HG03103 (cell line): ENCODE data around the gene GRIP2.

ENCODE experiments used
- ATAC-seq: cut with Tn5 transposase; IDR thresholded peaks from one replicate; pipeline ENCODE4 v1.9.1; 2021; ENCODE audit warnings: low read depth; ENCODE audit not compliant: unreplicated experiment

The GRIP2 gene

DNA sequence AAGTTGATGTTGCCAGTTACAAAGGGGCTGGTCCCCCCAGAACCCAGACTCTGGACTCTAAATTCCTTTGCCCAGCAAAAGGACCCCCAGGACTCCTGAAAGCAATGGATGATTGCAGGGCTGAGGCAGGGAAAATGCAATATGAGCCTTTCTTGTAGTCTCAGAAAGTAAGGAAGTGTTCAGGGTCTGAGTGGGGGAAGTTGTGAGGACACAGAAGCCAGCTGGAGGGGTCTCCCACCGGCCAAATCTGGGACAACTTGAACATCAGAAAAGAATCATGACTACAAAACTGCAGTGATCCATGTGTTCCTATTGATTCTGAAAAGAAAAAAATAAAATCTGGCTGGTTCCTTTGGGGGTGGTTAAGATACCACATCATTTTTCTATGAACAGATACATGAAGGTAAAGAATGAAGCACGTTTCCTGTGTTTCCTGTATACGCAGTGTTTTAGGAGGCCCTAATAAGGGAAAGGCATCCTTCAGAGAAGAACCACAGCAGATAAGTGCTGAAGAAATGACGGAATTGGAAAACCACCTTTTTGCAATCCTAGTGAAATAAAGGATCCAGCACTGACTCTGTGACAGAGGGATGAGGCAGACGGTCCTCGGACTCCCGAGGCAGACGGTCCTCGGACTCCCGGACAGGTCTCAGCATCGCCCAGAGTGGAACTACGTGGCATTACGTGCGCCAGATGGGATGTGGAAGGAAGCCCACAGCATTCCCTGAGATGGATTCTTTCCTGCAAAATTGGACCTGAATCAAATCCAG lies 22.2 kb upstream of the GRIP2 start:
- ATAC-seq: no peak

DNA sequence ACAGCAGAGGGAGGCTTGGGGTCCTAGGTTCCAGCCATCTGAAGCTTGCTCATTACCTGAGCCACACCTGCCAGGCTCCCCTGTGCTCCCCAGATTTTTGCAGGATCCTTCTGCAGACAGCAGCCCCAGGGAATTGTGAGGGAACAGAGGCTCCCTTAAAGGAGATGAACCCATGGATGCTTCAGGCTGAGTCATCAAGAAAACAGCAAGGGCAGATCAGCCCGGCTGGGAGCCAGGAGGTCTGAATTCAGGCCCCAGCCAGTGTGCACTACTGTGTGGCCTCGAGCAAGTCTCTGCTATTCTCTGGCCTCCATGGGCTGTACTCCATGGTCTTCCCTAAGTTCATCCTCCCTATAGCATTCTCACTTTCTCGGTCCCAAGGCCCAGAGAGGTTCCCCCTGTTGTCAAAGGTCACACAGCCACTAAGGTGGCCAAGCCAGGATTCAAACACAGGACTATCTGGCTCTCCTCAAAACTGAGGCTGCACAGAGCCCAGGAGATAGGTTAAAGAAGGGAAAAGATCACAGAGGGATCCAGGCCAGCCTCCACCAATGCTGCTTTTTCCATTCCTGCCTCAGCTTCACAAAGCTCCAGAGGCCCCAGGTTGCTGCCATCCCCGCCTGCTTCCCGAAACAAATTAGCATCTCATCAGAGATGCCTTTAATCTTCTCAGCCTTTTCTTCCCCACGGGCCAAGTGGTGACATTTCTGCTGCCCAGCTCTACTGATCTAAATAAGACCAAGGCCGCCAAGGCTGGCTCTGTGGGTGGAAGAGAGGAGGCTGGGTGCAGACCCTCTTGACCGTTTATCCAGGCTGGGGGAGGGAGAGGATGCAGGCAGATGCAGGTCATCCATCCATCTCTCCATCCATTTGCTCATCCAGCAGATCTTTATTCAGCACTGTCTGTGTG lies 21.2 kb upstream of the GRIP2 start:
- ATAC-seq: no peak

DNA sequence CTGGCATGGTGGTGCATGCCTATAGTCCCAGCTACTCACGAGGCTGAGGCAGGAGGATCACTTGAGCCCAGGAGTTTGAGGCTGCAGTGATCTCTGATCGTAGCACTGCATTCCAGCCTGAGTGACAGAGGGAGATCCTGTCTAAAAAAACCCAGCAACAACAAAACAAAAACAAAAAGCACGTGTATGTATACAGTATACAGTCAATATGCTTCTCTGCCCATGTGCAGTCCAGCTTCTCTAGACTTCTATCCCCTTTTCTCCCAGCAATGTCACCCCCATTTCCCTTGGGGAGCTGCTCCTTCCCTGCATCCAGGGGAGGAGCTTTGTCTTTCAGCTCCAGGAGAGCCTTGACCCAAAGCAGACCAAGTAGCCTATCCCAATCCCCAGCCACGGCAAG lies 20.0 kb upstream of the GRIP2 start:
- ATAC-seq: no peak

DNA sequence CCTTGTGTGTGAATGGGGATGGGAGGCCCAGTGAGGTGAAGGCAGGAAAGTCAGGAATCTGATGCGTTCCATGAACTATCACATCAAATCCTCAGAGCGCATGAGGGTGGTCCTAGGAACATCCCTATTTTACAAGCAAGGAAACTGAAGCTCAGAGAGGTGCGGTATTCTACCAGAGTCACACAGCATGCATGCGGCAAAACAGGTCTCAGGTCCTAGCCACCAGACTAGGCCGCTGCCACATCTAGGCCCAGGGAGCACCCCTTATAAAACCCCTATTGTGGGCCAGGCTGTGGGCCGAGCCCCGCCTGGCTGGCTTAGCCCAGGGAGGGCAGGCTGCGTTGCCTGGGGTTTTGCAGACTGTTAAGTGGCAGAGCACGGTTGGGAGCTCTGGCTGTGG lies 17.9 kb upstream of the GRIP2 start:
- ATAC-seq: no peak

DNA sequence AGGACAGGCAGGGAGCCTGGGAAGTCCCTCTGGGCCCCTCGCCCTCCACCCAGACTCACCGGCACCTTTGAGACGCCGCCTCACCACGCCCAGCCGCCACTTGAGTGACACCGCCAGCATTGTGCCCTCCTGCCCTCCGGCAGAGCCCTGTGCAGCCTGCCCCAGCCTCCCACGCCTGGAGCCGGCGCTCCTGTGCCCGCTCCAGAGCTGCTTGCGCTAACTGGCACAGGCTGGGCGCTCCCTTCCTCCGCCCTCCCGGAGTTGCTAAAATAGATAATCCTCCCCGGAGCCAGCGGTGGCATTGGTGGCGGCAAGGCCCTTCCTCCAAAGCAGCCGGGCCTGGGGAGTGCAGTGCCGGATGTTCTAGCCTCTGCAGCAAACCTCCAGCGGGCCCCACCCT lies 15.7 kb upstream of the GRIP2 start:
- ATAC-seq: no peak

DNA sequence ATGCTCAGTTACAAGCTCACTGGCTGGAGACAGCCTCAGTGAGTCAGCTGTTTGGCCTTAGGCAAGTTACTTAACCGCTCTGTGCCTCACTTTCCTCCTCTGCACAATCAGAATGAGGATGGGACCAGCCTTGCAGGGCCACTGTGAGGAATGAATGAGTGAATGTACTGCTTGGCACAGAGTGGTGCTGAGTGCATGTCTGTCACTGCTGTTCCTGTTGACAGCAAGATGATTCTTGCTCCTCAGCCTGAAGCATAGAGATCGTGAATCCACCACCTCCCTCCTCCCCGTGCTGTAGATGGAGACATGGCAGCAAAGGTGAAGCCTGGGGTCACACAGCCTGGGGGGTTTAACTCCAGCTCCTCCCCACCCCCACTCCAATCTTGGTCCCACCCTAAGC lies 14.6 kb upstream of the GRIP2 start:
- no peak for ATAC-seq

DNA sequence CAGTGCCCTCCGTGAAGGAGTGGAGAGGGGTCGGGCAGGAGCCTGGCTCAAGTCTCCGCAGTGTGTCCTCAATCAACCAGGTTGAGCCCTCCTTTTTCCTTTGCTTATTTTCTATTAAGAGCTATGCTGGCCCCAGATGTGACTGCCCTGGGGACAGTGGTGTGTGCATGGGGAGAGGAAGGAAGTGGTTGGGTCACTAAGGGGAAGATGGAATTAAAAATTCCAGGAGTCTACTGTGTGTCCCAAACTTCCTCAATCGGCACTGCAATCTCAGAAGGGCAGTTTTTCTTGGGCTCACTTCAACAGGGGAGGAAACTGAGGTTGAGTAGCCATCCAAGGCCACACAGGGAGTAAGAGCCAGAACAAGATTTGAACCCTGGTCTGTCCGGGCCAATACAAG lies 13.7 kb upstream of the GRIP2 start:
- ATAC-seq: no peak

DNA sequence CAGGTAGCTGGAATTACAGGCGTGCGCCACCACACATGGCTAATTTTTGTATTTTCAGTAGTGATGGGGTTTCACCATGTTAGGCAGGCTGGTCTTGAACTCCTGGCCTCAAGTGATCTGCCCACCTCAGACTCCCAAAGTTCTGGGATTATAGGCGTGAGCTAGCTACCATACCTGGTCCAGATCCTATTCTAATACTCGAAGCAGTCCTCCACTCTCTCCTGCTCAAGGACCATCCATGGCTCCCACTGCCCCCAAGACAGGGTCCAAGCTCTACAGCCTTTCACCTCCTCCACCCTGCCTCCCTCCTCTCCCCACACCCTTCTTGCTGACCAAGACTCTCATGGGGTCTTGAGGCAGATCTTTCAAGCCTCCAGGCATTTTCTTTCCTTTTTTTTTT lies 12.6 kb upstream of the GRIP2 start:
- no peak for ATAC-seq

DNA sequence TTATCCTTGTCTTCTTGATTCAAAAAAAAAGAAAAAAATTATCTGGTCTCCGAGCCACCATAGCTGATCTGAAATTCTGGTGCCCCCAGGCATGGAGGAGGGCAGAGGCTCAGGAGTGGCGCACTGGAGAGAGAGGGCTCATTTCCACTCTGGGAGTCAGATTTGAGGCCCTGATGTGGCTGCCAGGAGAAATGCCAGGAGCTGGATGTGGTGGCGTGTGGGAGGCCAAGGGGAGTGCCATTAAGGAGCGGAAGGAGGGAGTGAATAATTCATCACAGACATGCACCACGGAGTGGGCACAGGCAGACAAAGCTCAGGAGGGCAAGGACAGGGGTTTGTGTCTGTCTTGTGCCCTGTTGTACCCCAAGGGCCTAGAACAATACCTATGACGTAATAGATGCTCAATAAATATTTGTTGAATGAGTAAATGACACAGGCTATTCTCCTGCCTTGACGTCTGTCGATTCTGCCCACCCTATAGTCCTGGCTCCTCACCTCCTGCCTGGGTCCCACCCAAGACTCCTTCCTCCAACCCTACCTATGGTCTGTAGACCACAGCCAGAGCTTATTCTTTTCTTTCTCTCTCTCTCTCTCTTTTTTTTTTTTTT lies 12.0 kb upstream of the GRIP2 start:
- no peak for ATAC-seq

DNA sequence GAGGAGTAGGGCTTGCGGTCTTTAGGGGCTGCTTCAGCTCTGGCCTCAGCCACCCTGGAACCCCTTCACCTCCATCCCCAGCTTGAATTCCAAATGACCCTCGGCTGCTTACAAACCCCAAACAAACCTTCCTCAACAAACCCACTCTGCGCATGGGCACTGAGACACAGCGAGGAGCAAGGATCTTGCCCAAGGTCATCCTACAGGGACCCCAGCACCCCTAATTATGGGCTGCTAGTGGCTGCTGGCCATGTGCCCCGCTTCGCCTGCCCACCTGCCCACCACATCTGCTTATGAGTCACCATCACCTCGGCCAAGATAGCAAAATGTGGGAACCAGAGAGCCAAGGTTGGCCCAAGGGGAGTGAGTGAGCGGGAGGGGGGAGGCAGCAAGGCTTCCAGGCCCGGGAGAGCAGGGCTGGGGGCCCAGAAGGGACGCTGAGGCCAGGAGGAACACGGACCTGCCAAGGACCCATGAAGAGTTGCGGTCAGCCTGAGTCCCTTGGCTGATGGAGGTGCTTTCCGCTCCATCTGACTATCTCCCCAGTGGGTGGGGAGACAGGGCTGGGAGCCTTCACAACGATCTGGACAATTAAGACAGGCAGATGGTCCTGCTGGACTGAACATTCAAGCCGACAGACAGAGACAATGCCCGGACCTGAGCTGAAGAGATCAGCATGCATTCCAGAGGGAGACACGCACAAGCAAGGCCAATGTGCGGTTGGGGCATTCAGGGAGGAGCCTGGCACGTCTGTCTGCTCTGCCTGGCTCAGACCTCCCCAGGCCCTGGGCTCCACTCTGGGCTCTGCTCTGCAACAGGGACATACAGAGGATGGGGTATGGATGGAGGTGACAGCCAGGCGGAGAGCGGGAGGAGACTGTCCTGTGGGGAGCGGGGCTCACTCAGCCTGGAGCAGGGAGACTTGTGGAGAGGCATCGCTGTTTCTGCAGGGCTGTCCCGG lies 10.8 kb upstream of the GRIP2 start:
- no peak for ATAC-seq

DNA sequence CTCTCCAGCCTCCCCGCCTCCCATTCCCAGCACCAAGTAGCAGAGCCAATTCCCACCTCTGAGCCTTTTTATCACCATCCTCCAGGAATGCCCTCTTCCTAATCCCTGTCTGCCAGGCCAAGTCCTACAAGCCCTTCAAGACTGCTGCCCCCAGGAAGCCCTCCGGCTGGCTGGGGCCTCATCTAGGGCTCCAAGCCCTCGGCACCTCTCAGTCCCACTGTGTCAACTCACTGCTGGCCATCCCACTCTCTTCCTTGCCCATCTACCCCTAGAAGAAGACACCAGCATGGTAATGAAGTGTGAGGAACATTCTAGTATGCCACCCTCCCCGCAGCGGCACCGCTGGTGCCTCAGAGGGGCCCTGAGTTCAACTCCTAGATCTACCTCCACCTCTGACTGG lies 10.0 kb upstream of the GRIP2 start:
- ATAC-seq: no peak

DNA sequence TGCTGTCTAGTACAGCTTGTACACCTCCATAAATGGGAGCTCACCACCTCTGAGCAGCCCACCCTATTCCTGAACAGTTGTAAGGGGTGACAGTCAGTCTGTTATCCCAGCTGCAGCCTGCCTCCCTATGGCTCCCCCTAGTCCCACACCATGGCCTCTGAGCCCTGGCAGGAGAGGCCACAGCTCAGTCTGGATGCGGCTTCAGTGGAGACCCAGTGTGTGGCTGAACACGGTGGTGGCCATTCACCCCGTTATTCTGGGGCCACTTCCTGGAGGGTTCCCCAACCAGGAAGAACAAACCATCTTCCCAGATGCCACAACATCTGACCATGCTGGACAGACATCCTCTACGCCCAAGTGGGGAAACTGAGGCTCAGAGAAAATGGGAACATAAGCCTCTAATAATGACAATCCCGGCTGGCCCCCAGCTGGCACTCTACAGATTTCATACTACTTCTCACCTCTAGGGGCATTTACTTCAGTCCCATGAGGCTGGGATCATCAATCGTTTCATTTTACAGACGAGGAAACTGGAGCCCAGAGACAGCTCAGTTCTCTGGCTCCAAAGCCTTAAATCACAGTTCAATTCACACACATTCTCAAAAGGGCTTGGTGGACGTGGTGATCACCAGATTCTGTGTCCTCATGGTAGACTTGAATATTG lies 9.2 kb upstream of the GRIP2 start:
- no peak for ATAC-seq

DNA sequence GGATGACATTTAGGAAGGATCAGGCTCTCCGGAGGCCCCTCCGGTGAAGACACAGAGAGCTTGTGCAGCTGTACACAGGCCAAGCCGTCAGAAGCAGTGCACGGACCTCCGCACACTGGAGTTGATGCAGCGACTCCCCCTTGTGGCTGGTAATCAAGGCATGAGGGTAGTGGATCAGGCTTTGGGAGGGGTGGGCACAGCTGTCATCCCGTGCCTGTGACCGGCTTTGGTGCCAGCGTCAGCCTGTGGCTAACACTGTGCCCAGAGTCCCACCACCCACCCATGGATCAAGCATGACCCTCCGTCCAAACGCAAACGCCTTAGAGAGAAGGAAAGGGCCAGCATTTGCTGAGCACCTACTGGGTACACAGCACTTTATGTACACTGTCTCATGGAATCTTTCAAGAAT lies 8.2 kb upstream of the GRIP2 start:
- ATAC-seq: no peak

DNA sequence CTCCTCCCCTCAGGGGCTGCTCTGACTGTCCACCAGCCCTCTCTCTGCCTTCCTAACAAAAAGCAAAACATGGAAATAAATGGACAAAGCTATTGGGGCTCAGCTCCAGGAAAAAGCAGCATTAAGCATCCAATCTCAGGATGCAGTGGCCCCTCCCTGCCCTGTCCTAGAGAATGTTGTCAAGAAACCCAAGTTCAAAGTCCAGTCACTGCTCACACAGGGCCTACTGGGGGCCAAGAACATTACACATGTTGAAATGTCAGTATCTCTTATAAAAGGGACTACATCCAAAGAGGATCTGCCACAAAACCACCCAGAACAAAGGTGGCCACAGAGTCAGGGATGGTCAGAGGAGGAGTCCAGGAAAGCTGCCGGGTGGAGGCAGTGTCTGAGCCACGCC lies 7.6 kb upstream of the GRIP2 start:
- ATAC-seq: no peak

DNA sequence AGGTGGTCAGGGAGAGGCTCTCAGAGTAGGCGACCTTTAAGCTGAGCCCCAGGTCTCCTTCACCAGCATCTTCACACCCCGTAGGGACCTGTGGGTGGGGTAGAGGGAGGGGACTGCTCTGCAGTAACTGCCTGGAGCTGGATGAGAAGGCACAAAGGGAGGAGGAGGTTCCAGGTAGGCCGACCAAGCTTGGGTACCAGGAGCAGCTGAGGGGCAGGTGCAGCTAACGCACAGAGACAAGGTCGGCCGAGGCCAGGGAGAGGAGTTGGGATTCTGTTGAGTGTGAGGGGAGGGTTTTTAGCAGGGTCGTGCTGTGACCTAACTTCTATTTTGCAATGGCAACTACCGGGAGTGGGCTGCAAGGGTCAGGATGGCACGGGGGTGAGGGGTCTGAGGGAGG lies 5.9 kb upstream of the GRIP2 start:
- ATAC-seq: no peak

DNA sequence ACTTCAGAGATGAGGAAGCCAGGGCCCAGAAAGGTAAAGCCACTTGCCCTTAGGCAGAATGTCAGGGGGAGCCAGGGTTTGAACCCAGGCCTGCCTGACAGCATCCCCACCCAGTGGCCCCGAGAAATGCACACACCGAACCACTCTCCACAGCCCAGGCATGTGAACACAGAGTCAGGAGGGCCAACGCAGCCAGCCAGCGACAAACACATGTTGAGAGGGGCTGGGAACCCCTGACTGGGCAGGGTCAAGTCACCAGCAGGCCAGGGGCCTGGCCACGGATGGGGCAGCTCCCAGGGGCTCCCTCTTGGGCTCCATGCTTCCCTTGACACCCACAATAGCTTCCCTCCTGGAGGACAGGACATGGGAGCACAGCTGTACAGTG lies 5.1 kb upstream of the GRIP2 start:
- no peak for ATAC-seq

DNA sequence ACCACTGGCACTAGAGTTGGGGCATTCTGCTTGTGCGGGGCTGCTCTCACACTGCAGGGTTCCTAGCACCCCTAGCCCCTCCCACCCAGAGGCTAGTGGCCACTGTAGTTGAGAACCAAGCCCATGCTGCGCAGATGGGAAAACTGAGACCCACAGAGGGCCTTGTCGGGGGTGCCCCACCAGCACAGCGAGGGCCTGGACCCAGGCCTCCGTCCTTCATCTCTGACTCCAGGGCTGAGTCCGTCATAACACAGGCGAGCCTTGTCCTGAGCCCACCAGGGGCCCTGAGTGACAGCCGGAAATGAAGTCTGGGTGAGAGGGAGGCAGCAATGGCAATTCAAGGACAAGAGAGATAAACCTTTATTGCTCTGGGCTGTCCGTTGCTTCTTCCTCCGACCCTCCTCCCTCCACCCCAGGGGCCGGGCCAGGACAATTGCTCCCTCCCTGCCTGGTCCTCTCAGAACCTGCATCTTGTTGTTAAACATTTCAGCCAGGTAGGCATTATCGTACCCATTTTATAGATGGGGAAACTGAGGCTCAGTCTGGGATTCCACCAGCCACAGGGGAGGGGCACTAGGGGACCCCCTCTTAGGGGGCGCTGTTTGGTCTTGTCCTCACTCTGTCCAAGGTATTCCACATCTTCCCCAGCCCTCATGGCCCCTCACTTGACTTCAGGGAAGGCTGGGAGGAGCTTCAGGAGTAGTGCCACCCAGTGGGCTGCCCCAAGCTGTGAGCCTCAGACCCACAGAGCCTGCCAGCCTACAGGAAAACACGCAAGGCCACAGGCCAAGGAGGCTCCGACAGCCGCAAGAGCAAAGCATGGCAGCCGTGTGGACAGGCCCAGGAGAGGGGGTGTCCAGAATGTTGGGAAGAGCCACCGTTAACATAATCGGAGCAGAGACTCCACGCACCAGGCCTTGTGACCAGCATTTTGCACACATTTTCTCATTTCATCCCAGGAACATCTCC lies 4.4 kb upstream of the GRIP2 start:
- no peak for ATAC-seq

DNA sequence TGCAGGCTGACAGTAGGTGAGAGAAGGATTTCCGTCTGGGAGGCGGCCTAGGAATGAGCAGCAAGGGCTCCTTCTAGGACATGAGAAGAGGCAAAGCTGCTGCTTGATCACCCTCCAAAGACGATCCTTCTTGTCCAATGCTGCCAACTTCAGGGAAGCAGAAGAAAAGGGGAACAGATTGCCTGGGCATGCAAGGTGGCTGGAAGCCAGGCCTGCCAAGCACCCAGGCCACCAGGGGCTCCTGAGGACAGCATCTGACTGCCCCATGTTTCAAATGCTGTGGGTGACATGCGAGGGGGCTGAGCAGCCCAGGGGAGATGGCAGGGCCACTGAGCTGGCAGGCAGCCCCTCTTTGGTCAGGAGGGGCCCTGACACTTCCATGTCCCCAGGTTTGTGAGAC lies 3.3 kb upstream of the GRIP2 start:
- ATAC-seq: no peak

DNA sequence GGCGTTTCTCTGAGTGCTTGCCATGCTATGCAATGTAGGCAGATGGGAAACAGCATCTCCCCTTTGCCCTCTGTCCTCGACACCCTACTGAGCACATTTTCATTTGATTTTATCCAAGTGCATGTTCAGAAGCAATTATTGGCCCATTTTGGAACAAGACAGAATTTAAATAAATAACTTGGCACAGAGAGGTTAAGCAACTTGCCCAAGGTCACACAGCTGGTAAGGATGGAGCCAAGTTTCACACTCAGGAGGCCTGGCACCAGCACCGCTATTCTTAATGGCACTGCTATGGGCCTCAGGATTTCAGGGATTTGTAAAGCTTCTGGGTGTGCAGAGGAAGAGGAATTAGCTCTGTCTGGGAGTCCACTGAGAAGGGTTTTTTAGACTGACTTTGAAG lies 2.5 kb upstream of the GRIP2 start:
- no peak for ATAC-seq
